ENCODE measurements around the gene HP1BP3.
"Not testable (repeated sequence)": the region's sequence is repeated elsewhere in the genome, so short reads cannot be mapped to it uniquely, and the experiment has no call there.

The HP1BP3 gene

DNA sequence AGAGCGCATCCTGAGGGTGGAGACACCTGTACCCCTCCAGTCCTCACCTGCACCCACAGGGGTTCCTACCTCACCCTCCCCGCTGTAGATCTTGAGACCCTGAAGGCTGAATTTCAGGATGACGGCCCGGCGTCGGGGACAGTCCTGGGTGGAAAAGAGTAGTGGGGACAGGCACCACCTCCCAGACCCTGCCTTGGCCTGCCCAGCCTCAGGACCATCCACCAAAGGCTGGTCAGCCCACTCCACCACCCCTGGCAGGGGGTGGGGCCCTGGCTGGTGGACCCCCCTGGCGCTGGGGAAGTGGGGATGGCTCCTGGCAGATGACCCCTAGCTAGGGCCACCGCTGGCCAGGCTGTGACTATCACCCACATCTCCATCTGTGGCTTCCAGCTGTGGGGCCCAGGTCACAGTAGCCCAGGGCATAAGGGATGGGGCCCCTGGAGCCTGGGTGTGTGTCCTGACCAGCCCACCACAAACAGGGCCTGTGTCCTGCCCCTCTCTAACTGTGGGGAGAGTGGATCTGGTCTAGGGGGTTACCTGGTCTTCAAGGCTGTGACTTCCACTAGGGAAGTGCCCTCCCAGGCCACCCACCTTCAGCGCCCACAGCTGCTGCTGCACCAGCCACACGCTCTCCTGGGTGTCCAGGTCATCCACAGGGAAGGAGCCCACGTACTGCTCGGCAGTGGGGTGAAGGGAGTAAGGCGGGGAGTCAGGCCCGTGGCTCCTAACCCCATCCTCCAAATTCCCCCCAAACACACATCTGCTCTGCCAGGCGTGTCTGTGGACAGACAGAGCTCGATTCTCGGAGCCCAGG, 60.0 kb downstream of the HP1BP3 start:
- no peak for DNase-seq

DNA sequence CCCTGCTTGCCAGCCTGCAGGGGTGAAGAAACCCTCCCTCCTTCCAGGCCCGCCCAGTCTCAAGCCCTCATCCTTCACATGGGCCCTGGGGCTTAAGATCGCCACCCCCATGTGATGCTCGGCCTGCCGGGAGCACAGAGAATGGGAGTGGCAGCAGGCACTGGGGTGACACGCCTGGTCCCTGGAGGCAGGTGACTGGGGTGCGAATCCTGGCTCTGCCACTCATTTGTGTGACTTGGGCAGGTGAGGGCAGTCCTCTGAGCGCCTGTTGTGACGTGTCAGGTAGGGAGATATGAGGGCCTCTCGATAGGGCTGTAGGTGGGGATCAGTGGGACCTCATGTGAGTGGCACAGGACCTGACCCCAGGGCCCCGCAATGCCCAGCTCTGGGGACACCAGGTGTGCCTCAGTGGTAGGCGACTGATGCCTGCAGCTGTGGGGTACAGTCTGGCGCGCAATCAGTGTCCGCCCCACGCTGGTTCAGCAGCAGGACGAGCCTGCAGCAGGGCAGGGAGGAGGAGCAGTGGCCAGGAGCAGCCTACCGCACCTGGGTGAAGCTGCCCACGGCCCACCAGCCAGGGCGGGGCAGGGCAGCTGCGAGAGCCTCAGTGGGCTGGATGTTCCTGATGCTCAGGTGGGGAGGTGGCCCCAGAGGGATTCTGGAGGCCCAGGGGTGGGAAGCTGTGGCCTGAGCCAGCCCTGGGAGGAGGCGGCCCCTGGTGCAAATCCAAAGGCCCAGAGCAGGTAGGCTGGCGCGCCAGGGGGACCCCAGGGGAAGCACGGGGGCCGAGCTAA, 60.8 kb downstream of the HP1BP3 start:
- no peak for DNase-seq

DNA sequence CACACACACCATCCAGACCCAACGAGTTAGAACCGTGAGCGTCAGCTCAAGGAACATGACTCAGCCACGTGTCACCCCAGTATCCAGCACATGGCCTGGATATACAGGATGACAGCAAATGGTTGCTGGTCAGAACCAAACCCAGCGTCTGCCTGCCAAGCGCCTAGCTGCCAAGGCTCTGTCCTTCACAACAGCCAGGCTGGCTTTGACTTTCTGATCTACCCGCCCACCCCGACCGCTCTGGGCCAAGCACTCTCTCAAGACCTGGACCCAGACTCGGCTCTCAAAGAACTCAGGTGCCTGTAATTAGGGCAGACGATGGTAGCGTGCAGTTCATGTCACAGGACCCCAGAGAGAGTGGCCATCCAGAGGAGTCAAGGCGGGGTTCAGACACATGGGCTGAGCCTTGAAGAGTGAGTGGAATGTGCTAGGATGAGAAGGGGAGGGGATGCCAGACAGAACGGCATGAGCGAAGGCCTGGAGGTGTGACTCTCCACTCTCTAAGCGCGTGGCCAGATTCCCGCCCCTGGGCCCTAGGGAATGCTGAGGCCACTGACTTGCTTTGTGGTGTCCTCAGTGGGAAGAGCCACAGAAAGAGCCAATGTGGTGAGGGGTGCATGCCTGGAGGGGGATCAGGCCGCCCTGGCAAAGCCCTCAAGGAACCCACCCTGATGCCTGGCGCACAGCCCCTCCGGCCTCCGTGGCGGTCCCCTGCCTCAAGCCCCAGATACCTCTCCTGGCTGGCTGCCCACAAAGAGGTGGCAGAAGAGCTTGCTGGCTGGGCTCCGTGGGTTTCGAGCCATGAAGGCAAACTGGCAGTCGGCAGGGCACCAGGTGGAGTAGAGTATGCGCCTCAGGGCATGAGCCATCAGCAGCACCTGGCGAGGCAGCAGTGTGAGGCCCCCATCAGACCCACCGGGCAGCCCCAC, 61.7 kb downstream of the HP1BP3 start:
- DNase-seq: no peak

DNA sequence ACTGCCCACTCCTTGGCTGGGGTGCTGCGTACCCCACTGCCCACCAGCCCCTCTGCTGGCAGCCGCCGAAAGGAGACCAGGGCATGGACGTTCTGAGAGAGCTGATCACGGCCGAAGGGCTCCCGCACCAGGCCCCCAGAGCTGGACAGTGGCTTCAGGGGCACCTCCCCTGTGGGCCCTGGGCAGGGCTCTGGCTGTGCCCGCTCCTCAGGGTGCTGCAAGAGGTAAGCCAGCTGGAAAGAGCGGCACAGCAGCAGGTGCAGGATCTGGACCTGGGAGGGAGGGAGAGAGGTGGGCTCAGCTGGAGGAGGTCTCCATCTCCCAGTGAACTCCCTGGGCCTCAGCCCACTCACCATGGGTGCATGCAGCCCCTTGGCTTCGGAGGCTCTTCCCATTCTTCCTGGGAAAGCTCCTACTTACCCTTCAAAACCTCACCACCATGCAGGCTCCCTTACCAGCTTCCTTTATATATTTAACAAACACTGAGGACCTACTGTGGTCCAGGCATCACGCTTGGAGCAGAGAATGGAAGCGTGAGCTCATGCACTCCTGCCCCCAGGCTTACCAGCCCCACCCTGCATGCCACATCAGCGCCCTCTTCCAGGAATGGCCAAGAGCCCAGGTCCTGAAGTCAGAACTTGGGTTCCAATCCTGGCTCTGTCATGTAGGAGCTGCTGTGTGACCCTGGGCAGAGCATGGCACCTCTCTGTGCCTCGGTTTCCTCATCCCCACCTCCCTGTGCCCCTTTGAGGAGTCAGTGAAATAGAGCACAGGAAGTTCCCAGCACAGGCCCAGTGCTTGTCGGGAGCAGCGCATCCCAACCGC, 62.5 kb downstream of the HP1BP3 start:
- no peak for DNase-seq

DNA sequence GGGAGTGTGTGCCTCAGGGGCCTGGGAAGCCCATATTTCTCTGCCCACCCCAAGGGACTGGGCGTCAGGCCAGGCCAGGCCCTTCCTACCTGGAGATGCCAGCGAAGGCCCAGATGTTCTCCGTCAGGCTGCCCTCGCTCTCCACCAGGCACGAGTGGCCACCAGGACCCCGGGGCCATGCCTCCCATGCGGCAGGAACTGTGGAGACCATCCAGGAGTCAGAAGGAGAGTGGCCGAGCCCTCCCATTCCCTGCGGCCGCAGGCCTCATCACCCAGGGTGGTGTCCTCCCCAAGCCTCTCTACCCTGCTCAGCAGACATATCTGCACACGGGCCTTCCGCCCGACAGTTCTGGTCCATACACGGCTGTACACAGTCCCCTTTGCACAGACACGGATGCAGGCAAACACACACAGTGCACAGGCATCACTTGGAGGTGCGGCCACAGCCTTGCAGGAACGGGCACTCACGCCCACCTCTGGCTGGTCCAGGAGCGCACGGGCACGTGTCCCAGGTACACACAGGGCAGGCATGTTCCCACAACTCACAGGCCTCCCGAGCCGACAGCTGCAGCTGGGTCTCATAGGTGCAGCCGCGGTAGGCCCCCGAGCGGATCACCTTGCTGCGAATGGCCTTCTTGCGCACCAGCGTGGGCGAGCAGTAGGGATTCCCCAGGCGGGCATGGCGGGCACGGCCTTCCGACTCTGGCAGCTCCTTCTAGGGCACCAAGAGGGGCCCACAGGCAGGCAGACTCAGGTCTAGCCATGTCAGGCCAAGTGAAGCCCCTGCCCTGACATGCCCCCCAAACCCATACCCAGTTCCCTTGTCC, 63.4 kb downstream of the HP1BP3 start:
- no peak for DNase-seq

DNA sequence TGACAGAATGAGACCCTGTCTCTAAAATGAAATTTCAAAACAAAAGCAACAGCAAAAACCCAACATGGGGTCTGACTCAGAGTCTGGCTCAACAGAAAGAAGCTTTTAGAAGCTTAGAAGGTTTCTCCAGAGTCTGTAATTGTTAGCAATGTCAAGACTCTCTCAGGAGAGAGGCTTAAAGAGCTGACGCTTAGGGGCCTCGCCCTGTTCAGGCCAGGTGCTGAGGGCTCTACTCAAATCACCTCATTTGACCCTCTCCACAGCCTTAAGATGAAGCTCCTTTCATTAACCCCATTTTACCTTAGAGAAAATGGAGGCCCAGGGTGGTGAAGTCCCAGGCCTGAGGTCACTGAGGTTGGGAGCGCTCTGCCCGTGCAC, 64.0 kb downstream of the HP1BP3 start:
- DNase-seq: no peak

DNA sequence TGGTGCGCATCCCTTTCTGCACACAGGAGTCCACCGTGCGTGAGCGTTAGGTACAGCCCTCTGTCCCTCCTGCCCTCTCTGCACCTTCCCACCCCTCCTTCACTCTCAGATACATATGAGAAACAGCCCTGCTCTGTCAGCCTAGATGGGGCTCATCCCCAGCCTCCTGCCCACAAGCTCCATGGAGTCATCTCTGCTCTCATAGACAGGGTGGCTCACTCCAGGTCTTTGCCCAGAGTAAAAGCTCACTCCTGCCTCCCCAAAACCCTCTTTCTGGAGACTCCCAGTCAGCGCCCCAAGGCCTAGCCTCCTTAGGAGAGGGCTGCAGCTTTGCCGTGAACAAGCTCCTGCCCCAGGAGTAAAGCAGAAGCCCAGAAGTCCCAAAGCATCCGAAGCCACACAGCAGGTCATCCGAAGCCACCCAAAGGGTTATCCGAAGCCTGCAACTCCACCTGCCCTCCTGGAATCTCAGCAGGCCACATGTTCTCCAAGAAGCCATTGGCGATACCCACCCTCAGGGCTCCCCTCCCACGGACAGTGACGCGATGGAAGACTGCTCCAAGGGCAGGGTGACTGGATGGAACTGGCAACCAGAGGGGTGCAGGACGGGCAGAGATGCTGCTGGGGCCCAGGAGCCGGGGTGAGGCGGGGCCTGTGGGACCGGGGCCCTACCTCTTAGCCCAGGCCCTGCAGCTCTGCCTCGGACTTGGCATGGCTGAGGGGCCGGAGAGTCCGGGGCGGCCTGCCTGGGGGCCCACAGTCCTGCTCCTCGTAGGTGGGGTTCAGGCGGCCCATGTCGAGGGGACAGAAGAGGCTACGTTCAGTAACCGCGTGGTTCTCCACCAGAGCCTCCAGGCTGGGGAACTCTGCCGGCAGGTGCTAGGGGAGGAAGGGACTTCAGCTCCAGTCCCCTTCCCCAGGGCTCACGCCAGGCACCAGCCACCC, 65.7 kb downstream of the HP1BP3 start:
- DNase-seq: no peak

DNA sequence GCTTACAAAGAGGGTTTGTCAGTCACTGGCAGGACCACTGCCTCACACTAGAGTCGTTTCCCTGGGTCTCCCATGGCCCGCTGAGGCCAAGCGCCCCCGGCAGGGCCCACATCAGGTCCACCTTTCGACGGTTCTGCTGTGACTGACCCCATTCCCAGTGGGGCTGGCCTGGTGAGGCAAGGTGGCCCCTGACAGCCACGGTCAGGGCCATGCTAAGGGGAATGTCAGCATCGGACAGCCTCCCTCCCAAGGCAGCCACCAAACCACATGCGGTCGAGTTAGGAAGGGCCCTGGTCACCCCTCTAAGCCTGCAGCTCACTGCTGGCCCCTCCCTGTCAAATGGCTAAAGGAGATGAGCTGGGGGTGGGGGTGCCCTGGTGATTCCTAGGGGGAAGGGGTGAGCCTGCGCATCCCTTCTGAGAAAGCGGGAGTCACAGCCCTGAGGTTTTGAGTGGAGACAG, 66.4 kb downstream of the HP1BP3 start:
- DNase-seq: no peak

DNA sequence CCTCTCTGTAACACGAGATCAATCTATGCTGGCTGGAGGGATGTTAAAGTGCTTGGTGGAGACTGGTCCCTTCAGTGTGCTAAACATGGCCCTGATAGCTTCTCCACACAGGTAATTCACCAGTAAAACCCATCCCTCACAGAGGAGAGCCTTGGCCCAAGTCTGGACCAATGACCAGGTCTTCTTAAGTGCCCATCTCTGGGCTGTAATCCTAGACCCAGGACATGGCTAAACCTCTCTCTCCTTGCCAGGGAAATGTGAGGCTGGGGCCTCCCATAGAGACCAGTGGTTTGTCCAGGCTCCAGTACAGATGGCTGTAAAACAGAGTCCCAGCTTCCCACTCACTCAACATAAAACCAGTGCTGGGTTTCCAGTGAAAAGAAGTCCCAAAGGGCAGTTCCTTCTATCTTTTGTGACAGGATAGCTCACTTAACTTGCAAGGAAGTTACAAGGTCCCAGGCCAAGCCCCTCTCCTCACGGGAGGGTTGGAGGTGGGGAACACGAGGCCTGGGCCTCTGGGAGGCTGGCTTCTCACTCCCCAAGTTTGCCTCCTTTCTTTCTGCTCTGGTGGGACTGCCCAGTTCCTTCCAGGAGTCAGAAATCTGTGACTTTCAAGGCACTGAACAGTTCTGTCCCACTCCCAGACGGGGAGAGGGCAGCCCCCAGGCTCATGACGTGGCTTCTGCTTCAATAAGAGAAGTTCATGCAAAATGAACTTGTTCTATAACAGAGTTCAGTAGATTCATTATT, 67.1 kb downstream of the HP1BP3 start:
- DNase-seq: no peak

DNA sequence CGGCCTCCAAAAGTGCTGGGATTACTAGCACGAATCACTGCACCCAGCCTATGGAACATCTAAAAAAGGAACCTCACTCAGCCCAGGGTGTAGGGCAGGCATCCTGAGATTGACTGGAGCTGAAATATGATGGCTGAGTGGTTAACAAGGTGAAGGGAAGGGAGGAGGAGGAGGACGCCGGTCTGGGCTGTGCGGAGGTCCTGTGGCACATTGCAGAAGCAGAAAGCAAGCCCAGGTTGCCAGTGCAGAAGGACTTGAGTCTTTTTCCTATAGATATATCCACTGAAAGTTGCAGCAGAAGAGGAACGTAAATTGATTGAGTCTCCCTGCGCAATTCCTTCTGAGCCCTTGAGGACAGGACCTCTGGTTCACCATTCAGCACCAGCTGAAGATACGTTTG, 67.8 kb downstream of the HP1BP3 start:
- DNase-seq: no peak

DNA sequence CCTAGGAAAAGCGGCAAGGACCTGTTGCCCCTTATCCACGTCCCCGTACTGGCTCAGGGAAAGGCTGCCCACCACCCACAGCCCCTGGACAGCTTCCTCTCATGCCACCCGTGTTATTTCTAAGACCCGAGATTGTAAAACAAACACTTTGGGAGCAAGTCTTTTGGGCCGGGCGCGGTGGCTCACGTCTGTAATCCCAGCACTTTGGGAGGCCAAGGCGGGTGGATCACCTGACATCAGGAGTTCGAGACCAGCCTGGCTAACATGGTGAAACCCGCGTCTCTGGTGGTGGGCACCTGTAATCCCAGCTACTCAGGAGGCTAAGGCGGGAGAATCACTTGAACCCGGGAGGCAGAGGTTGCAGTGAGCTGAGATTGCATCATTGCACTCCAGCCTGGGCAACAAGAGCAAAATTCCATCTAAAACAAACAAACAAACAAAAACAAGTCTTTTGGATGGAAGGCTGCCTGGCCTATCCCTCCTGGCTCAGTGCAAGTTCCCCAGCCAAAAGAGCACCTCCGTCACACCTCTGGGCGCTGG, 68.7 kb downstream of the HP1BP3 start:
- DNase-seq: not testable (repeated sequence)

DNA sequence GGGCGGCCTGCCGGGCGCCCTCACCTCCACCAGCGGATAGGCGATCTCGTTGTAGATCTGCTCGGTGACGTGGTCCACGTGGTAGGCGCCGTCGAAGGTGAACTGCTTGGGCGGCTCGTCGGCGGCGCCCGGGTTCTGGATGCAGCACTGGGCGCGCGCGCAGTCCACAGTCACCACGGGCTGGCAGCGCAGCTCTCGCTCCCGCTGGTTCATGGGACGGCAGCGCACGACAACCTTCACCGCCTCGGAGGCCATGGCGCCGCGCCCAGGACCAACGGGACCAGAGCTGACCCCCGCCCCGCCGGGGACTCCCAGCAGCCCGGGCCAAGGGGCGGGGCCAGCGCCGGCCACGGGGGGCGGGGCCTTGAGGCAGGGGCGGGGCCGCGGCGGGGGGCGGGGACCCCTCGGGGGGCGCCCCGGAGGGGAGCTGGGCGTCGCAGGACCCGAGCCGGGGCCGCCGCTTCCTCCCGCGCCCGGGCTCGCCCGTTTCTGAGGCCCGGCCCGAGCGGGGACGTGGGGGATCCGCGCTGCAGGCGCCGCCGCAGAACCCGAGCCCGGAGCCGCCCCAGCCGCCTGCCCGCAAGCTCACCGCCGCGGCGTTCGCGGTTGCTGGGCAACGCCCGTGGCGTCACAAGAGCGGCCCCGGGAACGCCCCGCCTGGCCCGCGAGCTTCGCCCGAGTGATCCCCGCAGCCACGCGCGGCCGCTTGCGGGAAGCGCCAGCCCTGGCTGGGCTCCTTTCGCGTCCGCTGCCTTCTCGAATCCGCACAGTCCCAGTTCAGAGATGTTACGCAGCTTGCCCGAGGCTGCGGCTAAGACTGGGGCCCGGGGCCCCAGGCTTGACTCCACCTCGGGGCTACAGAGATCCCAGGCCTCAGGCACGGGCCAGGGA, 69.4 kb downstream of the HP1BP3 start, which contains the start of gene KIF17:
KIF17 (minus strand) TSS at position 556 of the 891 bp plus-strand sequence; CDS start at position 255, 301 bp downstream.
- peak; percentile 50 for DNase-seq

DNA sequence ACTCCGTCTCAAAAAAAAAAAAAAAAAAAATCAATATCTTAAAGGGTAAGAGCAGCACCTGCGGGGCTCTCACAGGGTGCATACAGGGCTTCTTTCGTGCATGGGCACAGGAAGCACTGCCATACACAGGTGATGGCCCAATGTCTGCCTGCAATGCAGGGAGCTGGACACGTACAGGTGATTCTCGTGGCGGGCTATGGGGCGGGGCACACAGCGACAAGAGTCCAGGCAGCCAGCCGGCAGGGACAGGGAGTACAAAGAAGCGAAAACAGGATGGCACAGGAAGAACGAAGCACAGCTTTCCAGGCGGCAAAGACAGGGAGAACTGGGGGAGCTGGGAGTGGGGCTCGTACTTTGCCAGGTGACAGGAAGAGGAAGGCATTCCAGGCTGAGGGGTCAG, 70.9 kb downstream of the HP1BP3 start:
- DNase-seq: no peak

DNA sequence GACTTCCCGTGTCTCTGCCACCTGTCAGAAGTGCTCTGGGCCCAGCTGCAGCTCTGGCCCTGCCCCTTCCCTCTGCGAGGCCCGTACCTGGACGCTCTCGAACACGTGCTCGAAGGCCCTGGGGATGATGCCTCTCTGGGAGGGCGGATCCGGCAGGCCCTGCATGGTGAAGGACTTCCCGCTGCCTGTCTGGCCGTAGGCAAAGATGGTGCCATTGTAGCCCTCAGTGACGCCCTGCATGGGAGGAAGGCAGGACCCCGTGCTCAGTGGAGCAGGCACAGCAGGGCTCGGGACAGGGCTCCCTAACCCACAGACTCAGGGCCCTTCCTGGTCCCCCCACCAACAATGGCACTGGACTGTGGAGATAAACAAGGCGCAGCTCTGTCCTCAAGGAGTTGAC, 71.7 kb downstream of the HP1BP3 start:
- no peak for DNase-seq

DNA sequence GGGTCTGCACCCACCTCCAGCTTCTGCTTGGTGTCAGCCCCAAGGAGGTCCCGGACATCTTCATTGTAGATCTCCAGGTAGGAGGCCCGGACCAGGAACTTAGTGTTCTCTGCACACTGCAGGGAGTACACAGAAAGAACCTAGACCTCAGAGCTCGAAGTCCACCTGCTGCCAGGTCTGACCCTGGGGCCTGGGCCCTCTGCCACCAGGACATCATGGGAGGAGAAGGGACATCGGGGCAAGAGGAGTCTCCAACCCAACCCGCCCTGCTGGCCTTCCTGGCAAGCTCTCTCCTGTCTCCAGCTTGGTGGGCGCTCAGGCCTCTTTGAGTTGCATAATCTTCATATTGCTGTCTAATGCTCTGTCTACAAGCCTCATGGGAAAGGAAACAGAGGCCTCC, 73.7 kb downstream of the HP1BP3 start:
- DNase-seq: no peak

DNA sequence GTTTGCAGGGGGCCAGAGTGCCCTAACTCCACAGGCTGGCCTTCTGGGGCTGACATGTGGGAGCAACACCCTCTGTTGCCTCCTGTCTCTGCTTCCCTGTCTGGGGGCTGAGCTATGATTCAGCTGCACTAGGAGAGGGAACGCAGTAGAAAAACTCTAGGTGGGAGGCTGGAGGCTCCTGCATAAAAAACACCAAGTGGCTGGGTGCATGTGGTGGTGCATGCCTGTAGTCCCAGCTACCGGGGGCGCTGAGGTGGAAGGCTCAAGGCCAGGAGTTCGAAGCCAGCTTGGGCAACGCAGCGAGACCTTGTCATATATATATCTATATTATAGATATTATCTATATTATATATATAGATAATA, 74.9 kb downstream of the HP1BP3 start:
- DNase-seq: no peak

DNA sequence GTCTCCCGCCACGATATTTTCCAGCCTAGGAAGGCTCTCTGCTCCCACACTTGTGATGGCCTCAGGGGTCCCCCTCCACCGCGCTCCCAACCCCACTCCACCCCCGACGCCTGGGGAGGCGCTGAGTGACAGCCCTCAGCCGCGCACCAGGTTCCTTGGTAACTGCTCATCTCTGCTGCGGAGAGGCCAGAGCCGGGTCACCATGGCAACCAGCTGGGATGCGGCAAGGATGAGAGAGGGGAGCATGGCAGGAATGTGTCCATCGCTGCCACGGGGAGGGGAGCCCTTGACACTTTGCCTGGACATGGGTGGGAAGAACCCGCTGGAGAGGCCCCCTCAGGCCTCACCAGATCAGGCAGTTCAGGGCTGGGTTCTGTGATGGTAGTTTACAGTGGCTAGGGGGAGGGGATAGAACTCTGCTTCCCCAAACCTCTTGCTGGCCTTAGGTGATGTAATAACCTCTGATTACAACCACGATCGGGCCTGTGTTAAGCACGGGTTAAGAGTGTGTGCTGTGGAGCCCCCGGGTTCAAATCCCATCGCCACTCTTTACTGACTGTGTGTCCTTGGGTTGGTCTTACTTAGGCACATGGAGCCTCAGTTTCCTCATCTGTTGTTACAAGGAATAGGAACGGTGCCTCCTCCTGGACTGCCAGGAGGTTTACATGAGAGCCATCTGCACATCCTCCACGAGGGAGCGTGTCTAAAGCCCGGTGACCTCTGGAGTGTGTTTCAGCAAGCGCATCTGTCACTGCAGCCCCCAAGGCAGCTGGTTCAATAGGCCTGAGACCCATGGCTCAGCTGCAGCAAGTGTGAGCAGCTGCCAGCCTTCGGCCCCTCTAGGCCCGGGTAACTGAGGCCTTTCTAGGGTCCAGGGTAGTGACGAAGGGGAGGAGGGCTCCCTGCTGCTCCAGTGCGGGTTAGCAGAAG, 75.6 kb downstream of the HP1BP3 start:
- DNase-seq: no peak
